GM12891 (cell line): ENCODE measurements around the gene EDAR.

Experiments
- POLR2A ChIP-seq: IDR thresholded peaks from 2 replicates; pipeline ENCODE4 v1.6.1; 2011; ENCODE audit warnings: low read depth, low read length, control low read depth
- TAF1 ChIP-seq: IDR thresholded peaks from 2 replicates; pipeline ENCODE4 v1.6.1; 2011; ENCODE audit warnings: low read depth, low read length, control low read depth

- TF ChIP-seq POLR2A (no peak), TAF1 (no peak)
These were observed 32.9 kb upstream of the EDAR start for GRCh38 chr2:109021895-109022300.
